Astrocyte of the hippocampus (primary cell): ENCODE results near the gene MGAT5.

ENCODE experiments used
- DNase-seq: peaks from one replicate; pipeline ENCODE4 v3.0.0; 2011; ENCODE audit warnings: low read depth, low spot score

The MGAT5 gene

DNA sequence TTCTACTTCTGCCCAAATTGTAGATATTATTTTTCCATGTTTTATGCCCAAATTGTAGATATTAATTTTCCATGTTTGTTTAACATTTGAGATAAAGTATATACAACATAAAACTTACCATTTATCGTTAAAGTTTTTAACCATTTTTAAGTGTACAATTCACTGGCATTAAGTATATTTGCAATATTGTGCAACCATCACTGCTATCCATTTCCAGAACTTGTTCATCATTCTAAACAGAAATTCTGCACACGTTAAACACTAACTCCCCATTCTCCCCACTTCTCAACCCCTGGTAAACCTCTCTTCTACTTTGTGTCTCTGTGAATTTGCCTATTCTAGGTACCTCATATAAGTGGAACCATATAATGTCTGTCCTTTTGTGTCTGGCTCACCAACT is 162.1 kb downstream of the MGAT5 start:
- DNase-seq = no peak

DNA sequence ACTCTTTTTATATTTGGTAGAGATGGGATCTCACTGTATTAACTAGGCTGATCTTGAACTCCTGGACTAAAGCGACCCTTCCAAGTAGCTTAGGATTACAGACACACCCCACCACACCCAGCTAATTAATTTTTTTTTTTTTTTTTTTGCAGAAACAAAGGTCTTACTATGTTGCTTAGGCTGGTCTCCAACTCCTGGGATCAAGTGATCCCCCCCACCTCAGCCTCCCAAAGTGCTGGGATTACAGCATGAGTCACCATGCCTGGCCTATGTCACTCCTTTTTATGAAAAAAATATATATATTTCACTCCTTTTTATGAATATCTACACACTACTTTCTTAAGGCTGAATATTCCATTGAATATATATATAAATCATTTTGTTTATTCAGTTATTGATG is 162.8 kb downstream of the MGAT5 start:
- no peak for DNase-seq

DNA sequence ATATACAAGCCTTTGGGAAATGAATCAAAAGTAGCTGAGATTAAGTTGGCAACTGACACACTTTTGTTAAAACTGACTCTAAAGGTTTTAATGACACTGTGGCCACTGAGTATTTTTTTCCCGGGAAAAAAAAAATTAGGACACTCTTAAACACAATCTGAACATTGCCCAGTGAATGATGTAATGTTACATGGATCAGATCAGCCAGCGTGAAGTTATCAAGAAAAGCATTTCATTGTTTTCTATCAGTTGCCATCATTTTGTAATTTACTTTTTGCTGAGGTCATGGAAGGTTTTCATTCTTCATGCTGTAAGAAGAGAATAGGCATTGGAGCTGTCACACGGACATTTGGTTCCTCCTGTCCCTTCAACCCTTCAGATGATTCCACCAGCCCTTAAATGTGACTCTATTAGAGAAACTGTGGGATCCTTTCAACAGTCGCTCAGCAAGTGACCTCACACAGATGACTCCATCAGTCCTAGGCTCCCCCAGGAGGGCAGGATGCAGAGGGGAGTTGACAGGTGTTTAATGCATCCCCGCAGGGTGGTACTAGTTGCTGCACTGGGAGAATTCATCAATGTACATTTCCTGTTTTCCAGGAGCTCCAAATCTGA is 164.2 kb downstream of the MGAT5 start:
- no peak for DNase-seq

DNA sequence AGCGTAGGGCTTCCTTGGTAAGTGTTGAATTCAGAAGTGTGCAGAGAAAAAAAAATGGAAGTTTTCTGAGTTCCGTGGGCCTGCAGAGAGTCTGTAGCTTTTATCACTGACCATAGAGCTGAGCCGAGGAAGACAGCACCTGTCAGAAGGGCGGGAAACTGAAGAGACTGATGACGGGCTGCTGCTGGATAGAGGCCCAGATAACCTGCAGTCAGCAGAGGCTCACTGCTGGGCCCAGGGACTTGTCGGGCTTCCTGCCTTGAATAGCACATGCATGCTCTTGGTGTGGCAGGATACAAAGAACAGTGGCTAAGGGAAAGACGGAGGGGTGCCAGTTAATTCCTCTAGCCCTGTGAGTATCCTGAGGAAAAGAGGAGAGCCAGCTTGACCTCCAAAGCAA is 166.4 kb downstream of the MGAT5 start:
- no peak for DNase-seq

DNA sequence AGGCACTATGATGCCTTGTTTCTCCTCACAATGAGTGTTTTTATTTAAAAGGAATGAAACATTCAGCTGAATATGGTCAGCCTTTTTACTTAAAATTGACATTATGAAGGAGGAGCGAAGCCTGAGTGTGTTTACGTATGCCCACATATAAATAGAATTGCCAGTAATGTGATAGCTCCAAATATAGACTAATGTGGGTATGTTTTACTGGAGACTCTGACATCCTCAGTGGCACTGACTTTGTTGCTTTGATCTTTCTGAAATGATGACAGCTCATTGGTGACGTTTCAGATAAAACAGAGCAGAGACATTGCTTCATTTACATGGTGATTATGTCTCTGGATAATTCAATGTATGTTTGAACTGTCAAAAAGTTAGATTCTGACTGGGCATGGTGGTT is 167.0 kb downstream of the MGAT5 start:
- DNase-seq = no peak

DNA sequence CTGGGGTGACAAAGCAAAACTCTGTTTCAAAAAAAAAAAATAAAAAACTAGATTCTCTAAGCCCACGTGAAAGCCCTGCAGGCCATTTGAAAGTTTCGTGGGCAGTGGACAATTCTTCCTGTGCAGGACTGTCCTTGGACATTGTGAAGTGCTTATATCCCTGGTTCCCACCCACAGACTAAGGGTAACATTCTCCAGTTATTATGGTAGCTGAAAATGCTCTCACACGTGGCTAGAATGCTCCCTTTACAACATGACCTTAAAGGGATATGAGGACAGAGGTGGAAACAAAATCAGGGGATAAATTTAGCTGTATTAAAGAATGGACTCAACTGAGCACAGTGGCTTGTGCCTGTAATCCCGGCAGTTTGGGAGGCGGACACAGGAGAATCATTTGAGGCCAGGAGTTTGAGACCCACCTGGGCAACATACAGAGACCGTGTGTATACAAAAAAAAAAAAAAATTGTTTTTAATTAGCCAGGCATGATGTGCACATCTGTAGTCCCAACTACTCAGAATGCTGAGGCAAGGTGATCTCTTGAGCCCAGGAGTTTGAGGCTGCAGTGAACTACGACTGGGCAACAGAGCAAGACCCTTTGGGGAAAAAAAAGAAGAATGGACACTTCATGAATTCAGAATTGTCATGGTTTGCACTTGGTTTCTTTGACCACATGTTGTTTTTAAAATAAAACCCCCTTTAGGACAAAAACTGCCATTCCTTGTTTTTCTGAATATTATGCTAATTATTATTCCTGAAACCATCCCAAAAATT is 167.9 kb downstream of the MGAT5 start:
- no peak for DNase-seq

DNA sequence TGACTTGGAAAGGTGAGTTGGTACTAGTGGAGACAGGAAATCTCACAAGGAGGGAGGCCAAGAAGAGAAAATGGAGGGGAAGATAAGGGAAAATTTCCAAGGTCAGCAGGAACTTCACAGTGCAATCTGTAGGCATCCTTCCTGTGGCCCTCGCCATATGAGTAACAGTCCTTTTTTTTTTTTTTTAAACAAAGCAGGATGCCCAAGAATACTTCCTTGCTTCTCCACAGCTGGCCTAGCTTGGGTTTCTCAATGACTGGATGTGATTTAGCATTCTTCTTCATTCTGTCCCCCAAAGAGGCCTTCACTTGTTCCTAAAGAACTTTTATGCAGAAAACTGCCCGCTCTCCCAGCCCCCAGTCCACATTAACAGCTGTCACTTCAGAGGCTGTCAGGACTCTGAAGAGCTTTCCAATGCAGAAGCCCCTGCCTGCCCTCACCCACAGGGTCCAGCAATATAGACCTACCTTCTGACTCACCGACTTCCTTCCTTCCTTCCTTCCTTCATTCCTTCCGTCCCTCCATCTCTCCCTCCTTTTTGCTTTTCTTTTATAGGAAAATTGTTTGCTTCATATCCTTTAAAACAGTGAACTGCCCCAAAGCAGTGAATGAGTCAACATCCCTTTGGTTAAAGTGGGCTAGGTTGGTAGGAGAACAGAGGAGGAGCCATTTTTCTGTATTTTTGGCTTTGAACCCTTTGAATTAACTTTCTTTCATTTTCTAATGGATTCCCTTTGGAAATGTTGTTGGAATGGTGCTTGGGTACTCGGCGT is 172.0 kb downstream of the MGAT5 start:
- no peak for DNase-seq

DNA sequence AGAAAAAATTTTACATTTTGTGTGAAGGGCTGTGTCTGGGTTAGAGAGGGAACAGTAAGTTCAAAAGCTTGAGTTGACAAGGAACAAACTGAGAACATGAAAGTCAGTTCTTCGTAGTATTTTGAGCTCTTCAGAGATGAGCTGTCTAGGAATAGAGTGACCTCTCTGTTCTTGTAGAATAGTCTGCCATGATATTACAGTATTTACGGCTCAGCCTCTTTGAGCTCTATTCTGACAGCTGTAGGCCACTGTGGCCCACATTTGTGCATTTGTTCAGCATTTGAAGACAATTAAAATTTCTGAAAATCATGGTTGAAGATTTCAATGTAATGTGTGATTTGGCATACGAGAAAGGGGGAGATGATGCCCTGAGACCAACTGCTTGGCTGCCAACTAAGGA is 172.8 kb downstream of the MGAT5 start:
- no peak for DNase-seq

DNA sequence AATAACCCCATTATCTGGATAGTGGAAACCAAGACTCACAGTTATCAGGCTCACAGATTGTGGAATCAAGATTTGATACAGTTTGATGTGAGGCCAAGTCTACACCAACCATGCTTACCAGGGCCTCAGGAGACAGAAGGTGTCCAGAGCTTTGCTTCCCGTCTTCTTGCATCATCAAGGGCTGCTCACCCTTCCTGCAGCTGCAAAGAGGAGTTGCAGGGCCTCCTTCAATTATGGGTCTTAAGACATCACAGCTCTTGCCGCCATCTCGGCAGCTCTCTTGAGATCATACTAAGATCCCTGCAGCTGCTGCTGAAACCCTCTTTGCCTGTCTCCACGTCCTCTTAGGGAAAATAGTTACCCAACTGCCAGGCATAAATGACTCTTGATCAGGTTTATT is 176.0 kb downstream of the MGAT5 start:
- no peak for DNase-seq

DNA sequence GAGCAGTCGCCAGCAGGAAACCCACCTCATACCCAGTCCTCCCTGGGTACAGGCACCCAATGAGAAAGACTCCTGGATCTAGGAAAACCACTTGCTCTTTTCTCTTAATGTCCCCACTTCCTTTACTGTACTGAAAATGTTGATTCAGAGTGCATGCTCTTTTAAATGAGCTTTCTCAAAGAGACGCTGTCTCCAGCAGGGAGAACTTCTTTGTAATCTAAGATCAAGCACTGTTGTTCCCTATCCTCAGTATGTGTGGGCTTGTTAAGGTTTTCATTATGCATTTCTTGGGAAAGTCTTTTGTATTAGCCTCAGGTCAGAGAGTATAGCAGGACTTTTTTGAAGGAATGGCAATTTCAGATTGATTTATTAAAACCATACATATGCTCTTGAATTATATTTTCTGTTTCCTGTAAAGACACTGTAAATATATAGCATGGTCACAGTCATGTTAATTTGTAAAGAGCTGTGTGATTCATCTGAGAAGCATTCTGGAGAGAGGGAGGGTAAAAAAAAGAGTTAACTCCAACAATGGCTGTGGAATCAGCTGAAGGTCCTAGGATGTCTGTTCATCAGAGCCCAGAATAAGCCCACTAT is 178.1 kb downstream of the MGAT5 start:
- DNase-seq = peak; percentile 65

DNA sequence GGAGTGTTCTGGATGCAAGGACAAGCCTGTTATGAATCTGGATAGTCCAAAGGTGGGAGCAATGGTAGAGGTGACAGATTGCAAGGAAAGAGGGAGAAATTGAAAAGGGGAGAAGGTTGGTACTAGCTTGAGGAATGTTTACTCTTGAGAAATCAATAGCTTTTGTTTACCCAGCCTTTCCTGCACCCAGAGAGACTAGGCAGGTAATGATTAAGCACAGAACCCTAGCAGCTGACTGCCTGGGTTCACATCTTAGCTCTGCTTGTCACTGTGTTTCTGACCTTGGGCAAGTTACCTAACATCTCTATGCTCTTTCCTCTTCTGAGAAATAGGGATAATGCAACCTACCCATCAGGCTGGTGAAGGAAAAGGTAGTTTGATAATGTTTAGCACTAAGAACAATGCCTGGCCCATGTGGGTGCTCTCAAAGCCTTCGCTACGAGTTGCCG is 178.6 kb downstream of the MGAT5 start:
- DNase-seq = no peak

DNA sequence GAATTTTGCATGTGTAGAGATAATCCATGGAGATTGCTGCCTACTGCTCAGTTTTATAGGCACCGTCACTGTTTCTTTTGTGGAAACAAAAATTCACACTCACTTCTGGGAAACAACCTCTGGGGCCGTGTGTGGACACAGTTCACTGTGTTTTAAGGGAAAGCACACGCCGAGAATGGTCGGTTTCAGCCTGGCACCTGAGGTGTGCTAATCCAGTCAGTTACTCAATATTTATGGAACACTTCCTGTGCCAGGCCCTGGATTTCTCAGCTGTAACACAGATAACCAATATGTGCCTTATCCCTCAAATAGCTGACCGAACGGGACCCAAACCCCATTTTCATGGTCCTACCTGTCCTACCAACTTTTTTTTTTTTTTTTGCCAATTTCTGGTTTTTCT is 179.6 kb downstream of the MGAT5 start:
- DNase-seq = no peak

DNA sequence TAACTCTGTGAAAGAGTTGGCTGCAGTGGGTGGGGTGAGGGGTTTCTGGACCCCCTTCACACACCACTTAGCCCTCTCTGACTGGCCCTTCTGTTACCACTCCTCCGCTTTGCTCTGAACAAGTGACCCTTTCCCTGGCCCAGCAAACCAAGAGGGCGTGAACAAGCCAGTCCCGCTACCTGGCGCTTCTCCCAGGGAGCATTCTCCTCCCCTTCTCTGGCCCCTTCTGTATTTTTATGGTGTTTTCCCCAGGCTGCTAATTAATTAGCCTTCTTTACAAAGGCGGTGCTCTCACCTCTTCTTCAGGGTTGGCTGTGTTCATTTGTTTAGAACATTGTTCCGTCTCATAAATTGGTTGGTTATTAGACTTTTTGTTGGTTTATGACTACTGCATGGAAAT is 180.1 kb downstream of the MGAT5 start:
- no peak for DNase-seq

DNA sequence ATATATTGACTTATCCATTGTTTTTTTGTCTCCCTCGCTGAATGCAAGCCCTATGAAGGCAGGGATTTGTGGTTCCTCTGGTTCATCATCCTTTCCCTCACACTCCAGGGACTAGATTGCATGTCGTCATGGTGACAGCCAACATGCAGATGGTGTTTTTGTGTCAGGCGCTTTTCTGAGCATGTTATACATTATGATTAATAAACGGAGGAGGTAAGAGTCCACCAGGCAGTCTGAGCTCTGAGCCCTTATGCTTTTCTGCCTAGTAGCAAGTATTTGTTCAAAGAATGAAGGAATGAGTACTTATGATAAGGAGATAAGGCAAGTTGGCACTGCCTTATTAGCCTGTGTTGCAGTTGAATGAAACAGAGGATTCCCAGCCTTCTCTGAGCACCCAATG is 181.6 kb downstream of the MGAT5 start:
- DNase-seq = no peak

DNA sequence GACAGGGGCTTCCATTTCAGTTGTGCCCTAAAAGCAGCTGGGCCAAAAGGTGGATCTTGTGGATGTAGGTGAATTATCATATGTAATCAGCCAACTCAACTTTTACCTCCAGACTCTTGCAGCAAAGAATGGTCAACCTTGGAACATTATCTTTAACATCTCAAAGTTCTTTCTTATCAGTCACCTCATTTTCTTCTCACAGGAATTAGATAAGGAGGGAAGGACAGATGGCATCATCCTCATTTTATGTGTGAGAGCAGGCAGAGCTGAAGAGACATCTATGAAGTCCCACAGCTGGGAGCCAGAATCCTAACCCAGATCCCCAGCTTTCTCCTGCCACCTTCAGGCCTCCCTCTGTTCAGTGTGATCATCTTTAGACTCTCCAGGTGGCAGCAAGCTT is 182.1 kb downstream of the MGAT5 start:
- DNase-seq = no peak

DNA sequence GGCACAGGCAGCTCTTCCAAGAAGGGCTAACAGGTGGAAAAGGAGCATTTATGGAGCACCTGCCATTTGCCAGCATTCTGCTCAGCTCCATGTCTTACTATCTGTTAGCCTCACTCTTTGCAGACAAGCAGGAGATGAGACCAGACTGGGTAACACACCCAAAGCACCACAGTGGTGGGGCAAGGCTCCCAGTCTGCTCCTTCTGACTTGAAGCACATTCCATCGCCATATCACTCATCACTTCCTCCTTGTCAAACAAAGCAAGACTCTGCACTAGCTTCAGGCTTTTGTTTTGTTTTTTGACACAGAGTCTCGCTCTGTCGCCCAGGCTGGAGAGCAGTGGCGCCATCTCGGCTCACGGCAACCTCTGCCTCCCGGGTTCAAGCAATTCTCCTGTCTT is 182.8 kb downstream of the MGAT5 start:
- no peak for DNase-seq

DNA sequence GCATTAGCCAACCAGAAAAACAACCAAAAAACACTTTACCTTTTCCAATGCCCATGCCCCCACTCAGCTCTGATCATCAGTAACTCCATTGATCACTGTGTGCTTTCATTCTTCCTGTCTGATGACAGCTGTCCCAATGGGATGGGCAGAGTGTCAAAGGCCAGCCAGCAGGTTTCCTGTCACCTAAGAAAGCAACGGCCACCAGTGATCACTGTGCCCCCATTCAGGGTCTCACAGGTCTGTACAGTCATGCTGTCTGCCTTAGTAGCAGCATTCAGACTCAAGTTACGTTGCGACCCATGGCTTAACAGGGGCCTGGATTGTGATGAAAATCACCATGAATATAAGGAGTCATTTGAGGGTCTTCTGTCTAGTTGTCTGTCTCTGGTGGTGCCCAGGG is 184.5 kb downstream of the MGAT5 start:
- no peak for DNase-seq

DNA sequence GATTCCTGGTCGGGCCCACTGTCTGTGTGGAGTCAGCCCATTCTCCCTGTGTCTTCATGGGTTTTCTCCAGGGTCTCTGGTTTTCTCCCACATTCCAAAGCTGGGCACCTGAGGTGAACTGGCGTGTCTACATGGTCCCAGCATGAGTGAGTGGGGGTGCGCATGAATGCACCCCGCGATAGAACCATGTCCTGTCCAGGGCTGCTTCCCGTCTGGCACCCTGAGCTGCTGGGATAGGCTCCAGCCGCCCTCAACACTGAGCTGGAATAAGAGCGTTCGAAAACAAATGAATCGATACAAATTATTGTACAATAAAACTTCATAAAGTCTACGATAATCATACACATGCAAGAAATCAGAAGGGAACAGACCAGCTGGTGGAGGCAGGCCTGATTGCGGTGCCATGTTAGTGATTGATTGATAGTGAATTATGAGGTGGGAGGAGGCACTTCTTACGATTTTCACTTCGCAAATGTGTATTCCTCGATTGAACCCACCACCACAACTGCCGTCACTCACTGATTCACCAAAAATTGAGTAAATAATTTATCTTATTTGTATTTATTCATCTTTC is 186.6 kb downstream of the MGAT5 start:
- no peak for DNase-seq

DNA sequence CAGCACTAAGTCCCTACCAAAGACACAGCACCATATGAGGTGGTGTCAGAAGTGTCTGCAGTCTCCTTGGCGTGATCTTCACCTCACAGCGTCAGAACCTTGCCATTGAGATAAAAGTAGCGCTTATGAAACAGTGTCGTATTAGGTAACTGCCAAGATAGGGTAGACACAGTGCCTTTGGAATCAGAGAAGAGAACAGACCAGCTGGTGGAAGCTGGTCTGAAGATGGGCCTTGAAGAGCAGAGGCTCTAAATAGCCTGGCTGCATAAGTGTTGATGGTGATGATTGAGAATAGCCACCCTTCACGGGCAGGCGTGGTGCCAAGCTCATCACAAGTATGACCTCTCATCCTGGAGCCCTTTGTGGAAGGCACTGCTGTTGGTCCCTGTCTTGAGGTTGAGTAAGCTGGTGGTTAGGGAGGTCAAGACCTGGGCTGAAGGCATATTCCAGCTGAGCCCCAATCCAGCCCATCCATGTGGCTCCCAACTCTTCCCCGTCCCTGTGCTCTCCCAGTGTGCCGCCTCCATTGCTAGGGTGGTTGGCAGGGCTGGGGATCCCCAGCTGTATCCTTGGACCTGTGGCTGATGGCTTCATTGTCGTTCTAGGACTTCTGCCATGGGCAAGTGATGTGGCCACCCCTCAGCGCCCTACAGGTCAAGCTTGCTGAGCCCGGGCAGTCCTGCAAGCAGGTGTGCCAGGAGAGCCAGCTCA is 187.4 kb downstream of the MGAT5 start:
- DNase-seq = no peak

DNA sequence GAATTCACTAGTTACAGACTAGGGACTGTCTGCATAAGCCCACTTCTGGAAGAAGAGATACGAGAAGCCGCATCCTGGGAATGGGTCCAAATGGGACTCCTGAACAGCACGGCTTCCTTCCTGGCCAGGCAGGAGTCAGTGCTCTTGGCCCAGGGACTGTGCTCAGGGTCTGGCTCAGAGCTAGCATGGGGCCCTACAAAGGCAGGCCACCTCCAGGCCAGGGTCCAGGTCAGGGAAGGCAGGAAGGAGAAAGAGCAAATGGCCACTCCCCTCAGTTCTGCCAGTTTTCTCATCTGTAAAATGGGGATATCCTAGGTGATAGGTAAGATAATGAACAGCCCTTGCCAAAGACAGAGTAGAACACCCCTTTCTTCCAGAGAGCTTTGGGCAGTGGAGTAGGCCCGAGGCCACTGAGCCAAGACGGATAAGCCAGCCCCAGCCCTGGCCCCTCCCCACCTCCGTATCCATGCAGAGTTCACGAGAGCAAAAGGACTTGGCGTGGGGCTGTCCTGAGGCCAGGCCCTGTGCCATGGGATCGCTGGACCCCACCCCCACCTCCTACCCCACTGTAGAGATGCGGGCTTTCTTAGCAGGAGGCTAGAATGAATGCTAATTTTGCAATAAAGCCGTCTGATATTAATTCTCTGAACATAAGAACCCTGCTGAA is 190.1 kb downstream of the MGAT5 start:
- no peak for DNase-seq

DNA sequence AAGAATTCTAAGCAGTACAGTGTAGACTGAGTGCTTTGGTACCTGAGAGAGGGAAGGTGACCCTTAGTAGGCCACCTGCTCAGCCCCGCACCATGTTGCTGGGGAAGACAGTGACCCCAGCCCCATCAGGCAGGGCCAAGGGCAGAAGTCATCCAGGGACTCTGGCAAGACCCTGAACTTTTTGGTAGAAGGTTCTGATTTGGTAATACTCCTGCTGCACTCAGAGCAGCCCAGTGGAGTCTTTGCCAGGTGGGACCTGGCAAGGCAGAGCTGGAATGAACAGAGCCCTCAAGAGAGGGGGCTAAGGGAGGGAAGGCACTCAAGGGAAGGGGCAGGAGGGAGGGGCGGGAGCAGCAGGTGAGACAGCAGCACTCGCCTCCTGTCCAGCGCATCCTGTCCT is 191.2 kb downstream of the MGAT5 start:
- DNase-seq = no peak
